Progenitor cell of endocrine pancreas (in vitro differentiated cells): Measurements from ENCODE around the gene MAML3. TPM values are rescaled to one million over a fixed set of nuclear protein-coding genes. Genes with fewer than 3 reads are reported as not detected.

ENCODE experiments used
- DNase-seq: peaks from one replicate; pipeline ENCODE4 v3.0.0; 2021; ENCODE audit warnings: low spot score; ENCODE audit not compliant: unreplicated experiment
- H3K27ac Mint-ChIP-seq: 2 replicates; pipeline ENCODE4 v1.8.0; 2021; ENCODE audit warnings: mild to moderate bottlenecking, moderate library complexity, mixed read lengths
- H3K27me3 Mint-ChIP-seq: 2 replicates; pipeline ENCODE4 v1.8.0; 2021; ENCODE audit warnings: mixed read lengths
- H3K36me3 Mint-ChIP-seq: 2 replicates; pipeline ENCODE4 v1.8.0; 2022; ENCODE audit warnings: mixed read lengths; ENCODE audit not compliant: insufficient read depth
- H3K4me1 Mint-ChIP-seq: 2 replicates; pipeline ENCODE4 v1.8.0; 2021; ENCODE audit warnings: low read depth, mixed read lengths
- H3K4me3 Mint-ChIP-seq: 2 replicates; pipeline ENCODE4 v1.8.0; 2021; ENCODE audit warnings: low read depth, mild to moderate bottlenecking, moderate library complexity, mixed read lengths
- H3K9me3 Mint-ChIP-seq: 2 replicates; pipeline ENCODE4 v1.8.0; 2021; ENCODE audit warnings: low read depth, mixed read lengths
- total RNA-seq: library from RNA; stranded (reverse); gene quantifications from 2 replicates; pipeline ENCODE4 v1.2.1, GENCODE V29; 2021
- TF ChIP-seq, protein P1 (sequence below): fragments of 200-600 bp; sonication (generic); IDR thresholded peaks from one replicate; pipeline ENCODE4 v1.5.0; 2021; ENCODE audit warnings: antibody characterized with exemption, mild to moderate bottlenecking; ENCODE audit not compliant: unreplicated experiment

Gene MAML3
- total RNA-seq, 1 donor from 2014 or later = 48.5 TPM

DNA sequence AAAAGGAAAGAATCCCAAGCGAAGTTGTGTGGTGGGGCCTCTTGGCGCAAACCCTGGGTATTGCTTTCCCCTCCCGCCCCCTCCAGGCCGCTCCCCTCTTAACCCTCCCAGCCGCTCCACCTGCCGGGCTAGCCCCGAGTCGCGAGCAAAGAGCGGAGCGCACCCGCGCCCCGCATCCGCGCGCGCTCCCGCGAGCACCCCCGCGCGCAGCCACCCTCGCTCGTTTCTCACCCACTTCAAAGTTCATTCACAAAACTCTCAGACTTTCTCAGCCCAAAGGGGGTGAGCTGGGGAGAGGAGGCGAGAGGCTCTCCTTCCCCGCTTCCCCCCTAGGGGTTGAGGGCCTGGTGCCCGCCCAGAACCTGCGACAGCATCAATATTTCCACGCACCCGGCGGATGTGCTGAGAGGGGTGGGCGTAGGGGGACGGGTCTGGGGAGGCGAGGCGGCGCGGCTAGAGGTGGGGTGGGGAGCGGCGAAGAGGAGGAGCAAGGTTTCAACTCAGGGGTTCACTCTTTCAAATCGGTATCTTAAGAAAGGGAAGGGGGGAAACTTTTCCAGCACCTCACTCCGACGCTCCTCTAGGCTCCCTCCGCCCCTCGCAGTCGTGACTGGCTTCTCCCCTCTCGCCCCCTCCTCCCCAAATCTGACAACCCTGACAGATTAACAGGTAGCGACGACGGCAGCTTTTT lies 1.8 kb downstream of the MAML3 start:
- Mint-ChIP-seq H3K27me3 (no peaks in the 10 kb centered on the region), H3K9me3 (no peaks in the 10 kb centered on the region), H3K4me3 (peak overlapping the region; percentile 98), H3K27ac (peak overlapping the region; percentile 96), H3K4me1 (peaks cover 38% of the 10 kb centered on the region), H3K36me3 (no peaks in the 10 kb centered on the region)
- TF ChIP-seq, protein P1, sequence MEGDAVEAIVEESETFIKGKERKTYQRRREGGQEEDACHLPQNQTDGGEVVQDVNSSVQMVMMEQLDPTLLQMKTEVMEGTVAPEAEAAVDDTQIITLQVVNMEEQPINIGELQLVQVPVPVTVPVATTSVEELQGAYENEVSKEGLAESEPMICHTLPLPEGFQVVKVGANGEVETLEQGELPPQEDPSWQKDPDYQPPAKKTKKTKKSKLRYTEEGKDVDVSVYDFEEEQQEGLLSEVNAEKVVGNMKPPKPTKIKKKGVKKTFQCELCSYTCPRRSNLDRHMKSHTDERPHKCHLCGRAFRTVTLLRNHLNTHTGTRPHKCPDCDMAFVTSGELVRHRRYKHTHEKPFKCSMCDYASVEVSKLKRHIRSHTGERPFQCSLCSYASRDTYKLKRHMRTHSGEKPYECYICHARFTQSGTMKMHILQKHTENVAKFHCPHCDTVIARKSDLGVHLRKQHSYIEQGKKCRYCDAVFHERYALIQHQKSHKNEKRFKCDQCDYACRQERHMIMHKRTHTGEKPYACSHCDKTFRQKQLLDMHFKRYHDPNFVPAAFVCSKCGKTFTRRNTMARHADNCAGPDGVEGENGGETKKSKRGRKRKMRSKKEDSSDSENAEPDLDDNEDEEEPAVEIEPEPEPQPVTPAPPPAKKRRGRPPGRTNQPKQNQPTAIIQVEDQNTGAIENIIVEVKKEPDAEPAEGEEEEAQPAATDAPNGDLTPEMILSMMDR = peak; percentile 39
- DNase-seq = no peak

DNA sequence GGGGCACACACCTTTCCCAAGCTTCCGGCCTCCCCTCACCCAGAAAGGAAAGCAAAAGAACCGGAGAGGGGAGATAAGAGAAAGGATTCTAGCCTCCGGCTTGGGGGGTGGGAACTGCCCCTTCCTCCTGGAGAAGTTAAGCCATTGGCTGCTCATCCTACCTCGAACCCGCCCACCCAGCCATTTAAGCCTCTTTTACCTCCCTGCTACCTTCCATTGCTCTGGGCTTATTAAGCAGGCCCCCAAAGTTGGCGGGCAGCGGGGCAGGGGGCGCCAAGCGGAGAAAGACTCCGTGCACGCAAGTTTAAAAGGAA lies 2.3 kb downstream of the MAML3 start:
- H3K27me3 Mint-ChIP-seq = no peaks in the 10 kb centered on the region
- DNase-seq = peak; percentile 72
- H3K27ac Mint-ChIP-seq = peak overlapping the region; percentile 96
- peaks cover 39% of the 10 kb centered on the region for H3K4me1 Mint-ChIP-seq
- H3K36me3 Mint-ChIP-seq = no peaks in the 10 kb centered on the region
- H3K9me3 Mint-ChIP-seq = no peaks in the 10 kb centered on the region
- peak overlapping the region; percentile 98 for H3K4me3 Mint-ChIP-seq
- TF ChIP-seq, protein P1 = no peak

DNA sequence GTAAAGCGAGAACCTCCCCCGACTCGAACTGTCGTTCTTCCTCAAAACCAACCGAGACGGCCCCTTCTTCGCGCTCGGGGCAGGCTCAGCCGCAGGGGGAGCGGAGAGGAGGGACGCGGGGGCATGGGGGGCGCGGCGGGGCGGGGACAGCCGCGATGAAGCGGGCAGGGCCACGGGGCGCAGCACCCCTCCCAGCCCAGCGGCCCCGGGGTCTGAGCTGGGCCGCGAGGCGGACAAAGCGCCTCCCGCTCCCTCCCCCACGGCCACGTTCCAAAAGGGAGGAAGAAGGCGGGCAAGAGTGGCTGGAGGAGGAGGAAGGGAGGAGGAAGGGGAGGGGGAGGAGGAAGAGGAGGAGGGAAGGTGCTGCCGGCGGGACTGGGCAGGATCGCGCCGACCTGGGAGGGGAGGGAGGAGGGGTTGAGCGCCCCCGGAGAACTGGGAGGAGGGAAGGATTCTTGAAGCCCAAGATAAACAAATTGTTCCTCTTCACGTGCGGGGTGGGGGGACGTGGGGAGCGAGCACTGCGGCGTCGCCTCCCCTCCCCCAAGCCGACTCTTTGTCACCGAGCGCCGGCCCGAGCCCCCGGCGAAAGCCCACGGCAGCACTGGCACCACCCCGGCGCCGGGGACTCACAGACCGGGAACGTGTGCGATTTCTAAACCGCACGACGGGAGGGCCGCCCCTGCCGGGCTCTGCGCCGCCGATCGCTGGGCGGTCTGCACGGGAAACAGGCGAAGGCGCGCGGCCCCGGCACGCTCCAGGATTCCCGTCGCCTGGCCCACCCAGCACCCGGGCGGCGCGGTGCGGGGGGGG lies 2.9 kb downstream of the MAML3 start:
- H3K4me1 Mint-ChIP-seq = peaks cover 39% of the 10 kb centered on the region
- peak overlapping the region; percentile 98 for H3K4me3 Mint-ChIP-seq
- H3K36me3 Mint-ChIP-seq = no peaks in the 10 kb centered on the region
- DNase-seq = peak; percentile 74
- TF ChIP-seq, protein P1 = no peak
- peak overlapping the region; percentile 98 for H3K27ac Mint-ChIP-seq
- no peaks in the 10 kb centered on the region for H3K27me3 Mint-ChIP-seq
- no peaks in the 10 kb centered on the region for H3K9me3 Mint-ChIP-seq

DNA sequence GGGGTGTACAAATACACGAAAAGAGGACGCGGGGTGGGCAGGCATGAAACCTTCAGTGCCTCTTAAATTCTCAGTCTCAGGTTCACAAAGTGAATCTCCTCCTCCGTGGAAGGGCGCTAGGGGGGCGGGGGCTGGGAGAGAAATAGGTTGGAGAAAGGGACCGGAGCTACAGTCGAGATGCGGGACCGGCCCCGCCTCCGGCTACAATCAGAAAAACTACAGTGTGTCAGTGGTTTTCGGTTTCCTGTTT lies 3.4 kb downstream of the MAML3 start:
- H3K27ac Mint-ChIP-seq = peak overlapping the region; percentile 98
- H3K4me1 Mint-ChIP-seq = peaks cover 39% of the 10 kb centered on the region
- DNase-seq = no peak
- TF ChIP-seq, protein P1 = no peak
- H3K9me3 Mint-ChIP-seq = no peaks in the 10 kb centered on the region
- no peaks in the 10 kb centered on the region for H3K36me3 Mint-ChIP-seq
- no peaks in the 10 kb centered on the region for H3K27me3 Mint-ChIP-seq
- peak overlapping the region; percentile 98 for H3K4me3 Mint-ChIP-seq

DNA sequence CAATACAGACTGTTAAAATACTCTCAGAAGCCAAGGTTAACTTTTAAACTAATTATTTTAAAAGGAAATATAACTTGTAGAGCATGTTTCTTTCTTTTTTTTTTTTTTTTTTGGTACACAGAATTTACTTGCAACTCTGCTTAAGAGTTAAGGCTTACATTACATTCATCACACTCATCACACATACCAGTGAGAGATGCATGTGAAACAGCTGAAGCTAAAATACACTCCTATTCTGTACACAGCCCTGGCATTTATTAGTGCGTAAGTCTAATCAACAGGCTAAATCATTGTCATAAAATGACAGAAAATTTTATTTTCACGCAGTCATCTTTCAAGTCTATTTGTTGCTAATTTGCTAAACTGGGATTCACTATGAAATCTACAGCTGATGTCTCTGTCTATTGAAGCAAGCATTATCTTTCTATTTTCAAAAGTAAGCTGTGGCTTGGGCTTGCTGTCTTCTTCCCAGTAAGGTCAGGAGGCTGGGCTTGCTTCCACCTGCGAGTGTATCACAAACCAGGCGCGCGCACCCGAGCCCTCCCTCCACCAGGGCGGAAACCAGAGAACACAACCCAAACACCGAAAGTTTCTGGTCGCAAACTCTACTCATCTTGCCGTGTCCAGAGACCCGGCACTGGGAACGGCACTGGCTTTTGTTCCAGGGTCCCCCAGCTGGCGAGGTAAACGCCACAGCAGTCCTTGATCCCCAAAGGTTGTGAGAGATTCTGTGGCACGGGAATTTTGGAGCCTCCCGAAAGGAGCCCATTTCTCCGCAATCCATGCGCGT lies 3.9 kb downstream of the MAML3 start:
- peak overlapping the region; percentile 98 for H3K4me3 Mint-ChIP-seq
- TF ChIP-seq, protein P1 = peak; percentile 10
- no peaks in the 10 kb centered on the region for H3K36me3 Mint-ChIP-seq
- peak overlapping the region; percentile 98 for H3K27ac Mint-ChIP-seq
- H3K9me3 Mint-ChIP-seq = no peaks in the 10 kb centered on the region
- peak; percentile 46 for DNase-seq
- H3K4me1 Mint-ChIP-seq = peaks cover 40% of the 10 kb centered on the region
- no peaks in the 10 kb centered on the region for H3K27me3 Mint-ChIP-seq
